Transverse colon (tissue), 3 donors: ENCODE measurements around the gene FBLN2.

ENCODE experiments used
- CTCF ChIP-seq, 5 experiments: fragments of 200-600 bp in 3 of 5; fragments of 450-650 bp in 2 of 5; sonication (generic) in 3 of 5; IDR thresholded peaks; 1 replicate in 2 of 5; 2 replicates in 3 of 5; pipeline ENCODE4 v1.5.1; 2016 to 2017; ENCODE audit warnings: antibody characterized with exemption in 5 of 5, inconsistent platforms in 3 of 5, mild to moderate bottlenecking in 2 of 5, moderate library complexity in 1 of 5
- POLR2A ChIP-seq: fragments of 450-650 bp; IDR thresholded peaks from one replicate; pipeline ENCODE4 v1.6.1; 2016; ENCODE audit warnings: antibody characterized with exemption, mild to moderate bottlenecking, moderate library complexity

DNA sequence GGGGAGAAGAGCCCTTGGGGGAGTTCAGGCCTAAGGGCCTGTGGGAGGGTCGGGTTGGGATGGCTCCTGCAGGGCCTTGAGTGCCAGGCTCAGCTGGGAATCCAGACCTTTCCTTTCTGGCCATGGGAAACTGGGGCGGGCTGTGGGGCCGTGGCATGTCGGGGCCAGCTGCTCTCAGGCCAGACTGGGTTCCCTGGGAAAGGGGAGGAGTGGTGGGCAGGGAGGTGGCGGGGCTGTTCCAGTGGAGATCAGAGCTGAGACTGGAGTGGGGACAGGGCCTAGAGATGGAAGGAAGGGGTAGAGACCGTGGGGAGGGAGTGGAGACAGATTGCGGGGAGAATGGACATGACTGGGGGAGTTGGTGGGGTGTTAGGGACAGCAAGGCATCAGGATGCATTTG lies 20.3 kb downstream of the FBLN2 start:
- TF ChIP-seq CTCF (IDR thresholded peaks at IDR 0.05): no peak
- TF ChIP-seq POLR2A: no peak
